Adipose tissue (tissue), 3 donors: Measurements from ENCODE around the gene CDH16. TPM values are rescaled to one million over a fixed set of nuclear protein-coding genes. Genes with fewer than 3 reads are reported as not detected.
"Not testable (repeated sequence)": the region's sequence is repeated elsewhere in the genome, so short reads cannot be mapped to it uniquely, and the experiment has no call there.

ENCODE experiments used
- H3K27ac ChIP-seq: one replicate; pipeline ENCODE4 v1.5.1; 2013; ENCODE audit warnings: low read depth, low read length
- WGBS, 3 donors: extraction: QIAGEN DNeasy Blood & Tissue Kit; methylation state at CpG; one replicate each; pipeline ENCODE4 v1.1.7; 2013; 5-methylcytosine and 5-hydroxymethylcytosine counted together
- polyA plus RNA-seq, 3 donors: library from polyadenylated mRNA; stranded (reverse); fragments of 200-250 nt; gene quantifications; one replicate each; pipeline ENCODE4 v1.2.3, GENCODE V29; 2013
- donor health status: healthy with polysubstance abuse.
- donor health status: Bipolar disorder and iron deficiency.
- donor health status: healthy.

The CDH16 gene
- polyA plus RNA-seq, result not detected

- no peak within 1 kb of the TSS for H3K27ac ChIP-seq
- 69 to 79% (median 78%) methylated on average over 7 of the region's 7 CpGs for WGBS, 3 donors
Measured at GRCh38 chr16:66918803-66919568, at the start of gene CDH16. Gene CDH16, minus strand, starts transcription at chr16:66918885. Its CDS starts 820 bp downstream, at chr16:66918065.

DNA sequence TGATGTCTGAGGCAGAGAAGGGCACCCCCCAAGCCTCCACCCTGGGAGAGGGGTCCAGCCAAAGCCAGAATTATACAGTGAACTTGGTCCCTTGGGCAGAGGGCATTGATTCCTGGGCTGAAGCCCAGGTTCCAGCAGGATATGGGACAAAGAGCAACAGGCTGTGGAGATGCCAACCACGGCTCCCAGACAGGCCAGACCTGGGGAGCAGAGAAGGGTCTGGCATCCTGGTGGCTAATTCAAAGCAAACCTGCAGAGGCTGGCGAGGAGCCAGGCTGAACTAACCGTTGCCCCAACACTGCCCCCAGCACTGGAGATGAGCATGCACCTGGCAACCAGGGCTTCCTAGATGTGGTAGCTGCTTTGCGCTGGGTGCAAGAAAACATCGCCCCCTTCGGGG, 45.4 kb upstream of the CDH16 start:
- H3K27ac ChIP-seq, result no peak overlapping the region
- 65 to 73% (median 67%) methylated on average over 6 of the region's 6 CpGs for WGBS, 3 donors

DNA sequence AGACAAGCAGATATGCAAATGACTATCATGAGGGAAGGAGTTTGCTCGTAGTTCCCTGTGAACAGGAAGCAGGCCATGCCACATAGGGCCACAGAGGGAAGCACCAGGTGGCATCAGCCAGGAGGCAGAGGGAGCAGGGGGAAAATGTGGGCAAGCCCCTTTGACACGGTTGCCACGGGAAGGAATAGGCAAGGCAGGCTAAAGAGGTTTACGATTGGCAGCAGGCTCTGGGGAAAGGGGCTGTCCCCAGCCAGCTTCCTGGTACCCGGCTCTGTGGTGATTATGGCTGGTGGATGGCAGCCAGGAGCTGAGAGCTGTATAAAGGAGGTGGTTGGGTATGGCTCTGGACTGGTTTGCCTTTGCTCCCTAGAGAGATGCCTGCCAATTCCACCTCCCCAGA, 43.2 kb upstream of the CDH16 start:
- H3K27ac ChIP-seq, result no peak overlapping the region
- WGBS, 3 donors, result 34 to 42% (median 40%) methylated on average over 5 of the region's 5 CpGs

GRCh38 chr16:66961065-66961744, 42.5 kb upstream of the CDH16 start, which contains the start of gene CES3:
Gene CES3, plus strand, starts transcription at chr16:66961266. Its CDS starts 42 bp downstream, at chr16:66961308.
- 59 to 72% (median 71%) methylated on average over 14 to 16 of the region's 16 CpGs for WGBS, 3 donors
- H3K27ac ChIP-seq, result no peak within 1 kb of the TSS

GRCh38 chr16:66960270-66960669, 41.6 kb upstream of the CDH16 start:
- WGBS, 3 donors, result 80 to 93% (median 85%) methylated on average over 1 of the region's 1 CpG
- no peak overlapping the region for H3K27ac ChIP-seq

DNA sequence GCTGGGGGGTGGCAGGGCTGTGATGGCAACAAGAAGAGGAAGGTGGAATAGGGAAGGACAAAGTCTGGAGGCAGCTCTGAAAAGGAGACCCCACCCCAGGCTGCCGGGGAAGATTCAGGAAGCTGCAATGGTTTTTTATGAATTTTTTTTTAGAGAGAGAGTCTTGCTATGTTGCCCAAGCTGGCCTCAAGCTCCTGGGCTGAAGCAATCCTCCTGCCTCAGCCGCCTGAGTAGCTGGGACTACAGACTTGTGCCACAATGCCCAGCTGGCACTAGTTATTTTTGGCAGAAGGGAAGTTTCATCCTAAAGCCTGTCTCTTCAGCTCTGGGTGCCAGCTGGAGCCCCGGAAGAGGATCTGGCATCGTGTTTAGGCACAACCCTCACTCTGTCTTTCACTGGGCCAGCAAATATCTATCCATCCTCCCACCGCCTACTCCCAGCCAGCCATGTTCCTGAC, 41.0 kb upstream of the CDH16 start:
- no peak overlapping the region for H3K27ac ChIP-seq
- 22 to 62% (median 34%) methylated on average over 5 of the region's 5 CpGs for WGBS, 3 donors

DNA sequence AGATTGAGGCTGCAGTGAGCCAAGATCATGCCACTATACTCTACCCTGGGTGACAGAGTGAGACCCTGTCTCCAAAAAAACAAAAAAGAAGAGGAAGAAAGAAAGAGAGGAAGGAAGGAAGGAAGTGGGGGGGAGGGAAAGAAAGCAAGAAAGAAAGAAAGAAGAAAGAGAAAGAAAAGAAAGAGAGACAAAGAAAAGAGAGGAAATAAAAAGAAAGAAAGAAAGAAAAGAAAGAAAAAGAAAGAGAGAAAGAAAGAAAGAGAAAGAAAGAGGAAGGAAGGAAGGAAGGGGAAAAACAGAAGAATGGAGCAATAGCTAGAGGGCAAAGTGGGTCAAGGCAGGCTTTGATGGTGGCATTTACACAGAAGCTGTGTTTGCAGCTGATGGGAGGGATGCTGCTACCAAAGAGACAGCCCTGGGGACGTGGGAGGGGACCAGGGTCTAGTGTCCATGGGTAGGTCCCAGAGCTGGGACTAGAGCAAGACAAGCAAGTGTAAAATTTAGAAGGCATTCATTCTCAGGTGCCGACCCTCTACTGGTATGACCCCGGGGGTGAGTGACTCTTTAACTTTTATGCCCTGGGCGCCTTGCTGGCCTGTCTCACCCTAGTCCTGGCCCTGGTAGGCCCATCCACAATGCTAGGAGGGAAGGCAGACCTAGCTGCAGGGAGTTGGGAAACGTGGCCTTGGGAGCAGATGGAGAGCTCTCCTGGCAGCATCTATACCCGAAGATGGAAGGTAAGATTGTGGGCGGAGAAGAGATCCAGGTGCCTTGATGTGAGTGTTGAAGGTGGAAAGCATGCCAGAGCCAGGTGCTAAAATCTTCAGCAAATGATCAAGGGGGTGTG, 40.4 kb upstream of the CDH16 start:
- H3K27ac ChIP-seq, result no peak overlapping the region
- WGBS, 3 donors, result 49 to 83% (median 75%) methylated on average over 7 of the region's 7 CpGs

- WGBS, 3 donors, result 36 to 92% (median 79%) methylated on average over 1 of the region's 1 CpG
- not testable (repeated sequence) for H3K27ac ChIP-seq
Measured at GRCh38 chr16:66956154-66956457, 37.4 kb upstream of the CDH16 start.

DNA sequence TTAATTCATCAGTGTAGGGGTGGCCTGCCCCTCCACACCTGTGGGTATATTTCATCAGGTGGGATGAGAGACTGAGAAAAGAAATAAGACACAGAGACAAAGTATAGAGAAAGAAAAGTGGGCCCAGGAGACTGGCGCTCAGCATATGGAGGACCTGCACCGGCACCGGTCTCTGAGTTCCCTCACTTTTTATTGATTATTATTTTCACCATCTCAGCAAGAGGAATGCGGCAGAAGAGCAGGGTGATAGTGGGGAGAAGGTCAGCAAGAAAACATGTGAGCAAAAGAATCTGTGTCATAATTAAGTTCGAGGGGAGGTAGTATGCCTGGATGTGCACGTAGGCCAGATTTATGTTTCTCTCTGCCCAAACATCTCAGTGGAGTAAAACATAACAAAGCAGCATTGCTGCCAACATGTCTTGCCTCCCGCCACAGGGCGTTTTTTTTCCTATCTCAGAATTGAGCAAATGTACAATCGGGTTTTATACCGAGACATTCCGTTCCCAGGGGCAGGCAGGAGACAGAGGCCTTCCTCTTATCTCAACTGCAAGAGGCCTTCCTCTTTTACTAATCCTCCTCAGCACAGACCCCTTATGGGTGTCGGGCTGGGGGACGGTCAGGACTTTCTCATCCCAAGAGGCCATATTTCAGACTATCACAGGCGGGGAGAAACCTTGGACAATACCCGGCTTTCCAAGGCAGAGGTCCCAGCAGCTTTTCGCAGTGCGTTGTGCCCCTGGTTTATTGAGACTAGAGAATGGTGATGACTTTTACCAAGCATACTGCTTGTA, 36.9 kb upstream of the CDH16 start:
- H3K27ac ChIP-seq, result not testable (repeated sequence)
- WGBS, 3 donors, result 59 to 73% (median 68%) methylated on average over 17 of the region's 17 CpGs

DNA sequence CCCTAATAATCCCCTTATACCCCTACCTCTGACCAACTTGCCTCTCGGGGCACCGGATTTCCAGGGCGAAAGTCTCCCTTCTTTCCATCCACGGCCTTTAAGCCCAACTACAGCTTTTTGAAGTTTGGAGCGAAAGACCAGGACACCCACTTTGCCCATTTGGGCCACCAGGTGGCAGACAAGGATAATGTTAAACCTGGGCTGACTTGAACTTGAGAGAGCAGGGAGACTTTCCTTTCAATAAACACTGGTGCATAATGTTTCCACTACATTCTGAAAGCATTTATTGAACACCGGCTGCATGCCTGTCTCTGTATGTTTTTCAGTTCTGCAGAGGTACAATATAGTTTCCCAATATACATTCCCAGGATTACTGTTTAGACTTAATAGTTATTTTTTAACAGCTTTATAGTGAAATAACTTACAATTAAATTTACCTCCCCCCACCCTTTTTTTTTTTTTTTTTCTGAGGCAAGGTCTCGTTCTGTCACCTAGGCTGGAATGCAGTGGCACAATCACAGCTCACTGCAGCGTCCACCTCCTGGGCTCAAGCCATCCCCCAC, 35.5 kb upstream of the CDH16 start:
- 14 to 20% (median 20%) methylated on average over 8 of the region's 8 CpGs for WGBS, 3 donors
- no peak overlapping the region for H3K27ac ChIP-seq

GRCh38 chr16:66953462-66954096, 34.9 kb upstream of the CDH16 start:
- H3K27ac ChIP-seq, result no peak overlapping the region
- 75 to 79% (median 75%) methylated on average over 10 of the region's 10 CpGs for WGBS, 3 donors

DNA sequence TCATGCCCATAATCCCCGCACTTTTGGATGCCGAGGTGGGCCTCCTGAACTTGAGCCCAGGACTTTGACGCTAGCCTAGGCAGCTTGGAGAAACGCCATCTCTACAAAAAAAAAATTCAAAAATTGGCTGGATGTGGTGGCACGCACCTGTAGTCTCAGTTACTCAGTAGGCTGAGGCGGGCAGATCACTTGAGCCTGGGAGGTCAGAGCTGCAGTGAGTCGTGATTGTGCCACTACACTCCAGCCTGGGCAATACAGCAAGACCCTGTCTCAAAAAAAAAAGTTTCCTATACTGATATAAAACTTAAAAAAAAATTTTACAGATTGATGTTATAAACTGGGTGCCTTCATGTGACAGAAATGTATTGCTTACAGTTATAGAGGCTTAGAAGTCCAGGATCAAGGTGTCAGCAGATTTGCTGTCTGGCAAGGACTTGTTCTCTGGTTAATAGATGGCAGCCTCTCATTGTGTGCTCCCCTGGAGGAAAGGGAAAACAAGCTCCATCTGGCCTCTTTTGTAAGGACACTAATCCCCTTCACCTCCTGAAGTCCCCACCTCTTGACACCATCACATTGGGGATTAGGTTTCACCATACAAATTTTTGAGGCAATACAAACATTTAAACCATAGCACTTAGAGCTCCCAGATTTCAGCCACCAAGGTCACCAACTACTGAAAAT, 33.9 kb upstream of the CDH16 start:
- no peak overlapping the region for H3K27ac ChIP-seq
- WGBS, 3 donors, result 78 to 89% (median 87%) methylated on average over 7 of the region's 7 CpGs

DNA sequence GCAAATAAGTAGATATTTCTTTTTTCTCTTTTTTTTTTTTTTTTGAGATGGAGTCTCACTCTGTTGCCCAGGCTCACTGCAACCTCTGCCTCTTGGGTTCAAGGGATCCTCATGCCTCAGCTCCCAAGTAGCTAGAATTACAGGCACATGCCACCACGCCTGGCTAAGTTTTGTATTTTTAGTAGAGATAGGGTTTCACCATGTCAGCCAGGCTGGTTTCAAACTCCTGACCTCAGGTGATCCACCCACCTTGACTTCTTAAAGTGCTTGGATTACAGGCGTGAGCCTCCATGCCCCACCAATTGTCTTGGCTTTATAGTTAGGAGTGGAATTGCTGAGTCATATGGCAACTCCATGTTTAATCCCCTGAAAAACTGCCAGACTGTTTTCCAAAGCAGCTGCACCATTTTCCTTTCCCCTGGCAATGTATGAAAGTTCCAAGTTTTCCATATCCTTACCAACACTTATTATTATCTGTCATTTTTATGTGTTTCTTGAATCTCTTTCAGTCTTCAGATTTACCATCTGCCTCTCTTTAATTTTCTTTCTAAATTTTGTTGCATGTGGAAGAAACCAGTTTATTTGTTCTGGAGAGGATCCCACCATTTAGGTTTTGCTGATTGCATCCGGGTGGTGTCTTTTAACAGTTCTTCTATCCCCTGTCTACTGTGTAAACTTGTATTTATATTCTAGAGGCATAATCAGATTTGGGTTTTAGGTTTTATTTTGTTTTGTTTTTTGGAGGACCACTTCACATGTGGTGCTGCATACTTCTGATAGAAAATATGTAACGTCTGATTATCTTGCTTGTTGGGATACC, 32.5 kb upstream of the CDH16 start:
- no peak overlapping the region for H3K27ac ChIP-seq
- 80 to 86% (median 84%) methylated on average over 4 of the region's 4 CpGs for WGBS, 3 donors

DNA sequence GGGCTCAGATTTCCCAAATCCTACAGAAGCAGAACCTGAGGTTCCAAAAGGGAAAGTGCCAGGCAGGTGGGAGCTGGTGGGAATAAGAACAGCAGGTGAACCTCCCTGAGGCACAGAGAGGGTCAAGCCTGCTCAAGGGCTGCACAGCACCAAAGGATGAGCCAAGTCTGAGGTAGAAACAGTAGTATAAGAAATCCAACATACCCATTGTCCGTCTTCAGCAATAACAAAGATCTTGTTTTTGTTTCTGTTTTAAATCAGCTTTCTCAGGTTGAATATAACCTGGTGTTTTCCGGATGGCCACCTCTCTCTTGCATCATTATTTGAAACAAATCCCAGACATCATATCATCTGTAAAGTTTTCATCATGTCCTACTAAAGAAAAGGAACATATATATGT, 31.8 kb upstream of the CDH16 start:
- no peak overlapping the region for H3K27ac ChIP-seq
- 71 to 80% (median 77%) methylated on average over 2 of the region's 2 CpGs for WGBS, 3 donors

- no peak overlapping the region for H3K27ac ChIP-seq
- 64 to 71% (median 65%) methylated on average over 6 of the region's 6 CpGs for WGBS, 3 donors
Measured at GRCh38 chr16:66949472-66949871, 30.8 kb upstream of the CDH16 start.

DNA sequence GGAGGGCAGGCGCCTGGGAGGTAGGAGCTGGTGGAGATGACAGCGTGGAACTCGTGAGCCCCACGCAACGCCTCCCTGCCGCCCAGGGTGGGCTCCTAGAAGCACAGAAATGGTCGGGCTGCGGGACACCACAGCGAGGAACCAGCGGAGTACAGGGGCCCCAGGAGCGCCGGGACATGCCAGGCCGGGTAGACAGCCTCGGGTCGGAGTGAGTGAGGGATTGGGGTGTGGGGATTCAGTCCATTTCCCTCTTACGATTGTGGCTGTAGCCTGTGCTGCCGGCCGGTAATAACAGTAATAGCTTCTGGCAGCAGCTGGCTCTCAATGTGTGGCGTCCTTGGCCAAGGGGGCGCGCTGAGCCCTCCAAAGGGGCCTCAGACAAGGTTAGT, 30.1 kb upstream of the CDH16 start:
- 12 to 30% (median 17%) methylated on average over 20 to 21 of the region's 21 CpGs for WGBS, 3 donors
- no peak overlapping the region for H3K27ac ChIP-seq
